Trophoblast cell (in vitro differentiated cells and primary cell): ENCODE data around the gene PIH1D1.

ENCODE experiments used
- DNase-seq, 2 donors: peaks; one replicate each; pipeline ENCODE4 v3.0.0-alpha.2; 2016
- H2AFZ ChIP-seq: 2 replicates; pipeline ENCODE4 v1.6.1; 2013; ENCODE audit warnings: low read length, moderate library complexity, mild to moderate bottlenecking; ENCODE audit not compliant: insufficient read depth, poor library complexity
- H2AK5ac ChIP-seq: 2 replicates; pipeline ENCODE4 v1.6.1; 2013; ENCODE audit warnings: mild to moderate bottlenecking, low read length
- H2BK120ac ChIP-seq: 2 replicates; pipeline ENCODE4 v1.6.1; 2013; ENCODE audit warnings: low read length, mild to moderate bottlenecking, moderate library complexity; ENCODE audit not compliant: insufficient read depth, poor library complexity
- H2BK12ac ChIP-seq: 2 replicates; pipeline ENCODE4 v1.6.1; 2013; ENCODE audit warnings: mild to moderate bottlenecking, low read length, moderate library complexity
- H2BK5ac ChIP-seq: 2 replicates; pipeline ENCODE4 v1.6.1; 2013; ENCODE audit warnings: low read length, low read depth, moderate library complexity, mild to moderate bottlenecking; ENCODE audit not compliant: poor library complexity
- H3K14ac ChIP-seq: 2 replicates; pipeline ENCODE4 v1.6.1; 2013; ENCODE audit warnings: mild to moderate bottlenecking, low read length
- H3K18ac ChIP-seq: 2 replicates; pipeline ENCODE4 v1.6.1; 2013; ENCODE audit warnings: mild to moderate bottlenecking, low read length
- H3K23ac ChIP-seq: 2 replicates; pipeline ENCODE4 v1.6.1; 2013; ENCODE audit warnings: low read length
- H3K27ac ChIP-seq: 2 replicates; pipeline ENCODE4 v1.5.1; 2013; ENCODE audit warnings: low read depth, mild to moderate bottlenecking, inconsistent platforms, low read length, moderate library complexity
- H3K27me3 ChIP-seq: 2 replicates; pipeline ENCODE4 v1.6.1; 2013; ENCODE audit warnings: inconsistent platforms, mild to moderate bottlenecking, low read length, moderate library complexity; ENCODE audit not compliant: insufficient read depth
- H3K36me3 ChIP-seq, 2 experiments: 1 replicate in 1 of 2; 2 replicates in 1 of 2; pipeline ENCODE4 v1.6.1; 2013; ENCODE audit warnings: low read length in 2 of 2, mild to moderate bottlenecking in 2 of 2, moderate library complexity in 1 of 2; ENCODE audit not compliant: insufficient read depth in 2 of 2, control insufficient read depth in 1 of 2
- H3K4ac ChIP-seq: 2 replicates; pipeline ENCODE4 v1.6.1; 2013; ENCODE audit warnings: low read depth, mild to moderate bottlenecking, low read length, moderate library complexity
- H3K4me1 ChIP-seq, 2 experiments: 1 replicate in 1 of 2; 2 replicates in 1 of 2; pipeline ENCODE4 v1.6.1; 2013; ENCODE audit warnings: low read length in 2 of 2, mild to moderate bottlenecking in 2 of 2, moderate library complexity in 1 of 2; ENCODE audit not compliant: insufficient read depth in 2 of 2, control insufficient read depth in 1 of 2
- H3K4me2 ChIP-seq: 2 replicates; pipeline ENCODE4 v1.6.1; 2013; ENCODE audit warnings: inconsistent platforms, mild to moderate bottlenecking, low read length, moderate library complexity
- H3K4me3 ChIP-seq: 2 replicates; pipeline ENCODE4 v1.5.1; 2013; ENCODE audit warnings: mild to moderate bottlenecking, low read depth, low read length, inconsistent platforms
- H3K79me1 ChIP-seq: one replicate; pipeline ENCODE4 v1.6.1; 2013; ENCODE audit warnings: low read length
- H3K79me2 ChIP-seq: 2 replicates; pipeline ENCODE4 v1.6.1; 2013; ENCODE audit warnings: low read length, mild to moderate bottlenecking; ENCODE audit not compliant: control insufficient read depth, insufficient read depth, poor library complexity
- H3K9ac ChIP-seq: 2 replicates; pipeline ENCODE4 v1.6.1; 2013; ENCODE audit warnings: mild to moderate bottlenecking, low read length
- H3K9me3 ChIP-seq: 2 replicates; pipeline ENCODE4 v1.6.1; 2013; ENCODE audit warnings: low read depth, mild to moderate bottlenecking, control low read depth, inconsistent platforms, low read length; ENCODE audit not compliant: insufficient read depth
- H4K12ac ChIP-seq: 2 replicates; pipeline ENCODE4 v1.6.1; 2013; ENCODE audit warnings: low read depth, mild to moderate bottlenecking, low read length, moderate library complexity
- H4K8ac ChIP-seq: 2 replicates; pipeline ENCODE4 v1.6.1; 2013; ENCODE audit warnings: low read depth, mild to moderate bottlenecking, low read length, moderate library complexity
- H4K91ac ChIP-seq: one replicate; pipeline ENCODE4 v1.6.1; 2013; ENCODE audit warnings: low read depth, mild to moderate bottlenecking, low read length, moderate library complexity
- WGBS: extraction: QIAGEN DNeasy Blood & Tissue Kit; methylation state at CpG from one replicate; pipeline ENCODE4 v1.1.7; 2013; ENCODE audit warnings: missing lambda C conversion rate; ENCODE audit not compliant: insufficient read length, insufficient coverage; ENCODE audit errors: extremely low coverage; 5-methylcytosine and 5-hydroxymethylcytosine counted together

The PIH1D1 gene

GRCh38 chr19:49425922-49426592 is 25.6 kb downstream of the PIH1D1 start:
- H3K27ac ChIP-seq: no peak overlapping the region
- peaks cover 2 to 3% of the 10 kb centered on the region in 2 experiments for H3K4me1 ChIP-seq
- H3K14ac ChIP-seq: no peak overlapping the region
- no peak overlapping the region for H2AK5ac ChIP-seq
- H2AFZ ChIP-seq: no peak overlapping the region
- WGBS: no CpG with 5 or more reads among the region's 30 CpGs
- no peak for DNase-seq
- no peaks in the 10 kb centered on the region for H3K79me2 ChIP-seq
- no peak overlapping the region for H2BK12ac ChIP-seq
- peaks cover 6% of the 10 kb centered on the region for H3K9me3 ChIP-seq
- H2BK5ac ChIP-seq: no peak overlapping the region
- H3K4ac ChIP-seq: no peak overlapping the region
- peaks cover 76% of the 10 kb centered on the region for H3K27me3 ChIP-seq
- no peak overlapping the region for H2BK120ac ChIP-seq
- H4K12ac ChIP-seq: no peak overlapping the region
- no peaks in the 10 kb centered on the region for H3K36me3 ChIP-seq
- H3K23ac ChIP-seq: no peak overlapping the region
- no peak overlapping the region for H3K9ac ChIP-seq
- H3K79me1 ChIP-seq: no peaks in the 10 kb centered on the region
- no peak overlapping the region for H4K8ac ChIP-seq
- H3K4me3 ChIP-seq: no peak overlapping the region
- no peak overlapping the region for H4K91ac ChIP-seq
- H3K18ac ChIP-seq: no peak overlapping the region
- H3K4me2 ChIP-seq: no peak overlapping the region

DNA sequence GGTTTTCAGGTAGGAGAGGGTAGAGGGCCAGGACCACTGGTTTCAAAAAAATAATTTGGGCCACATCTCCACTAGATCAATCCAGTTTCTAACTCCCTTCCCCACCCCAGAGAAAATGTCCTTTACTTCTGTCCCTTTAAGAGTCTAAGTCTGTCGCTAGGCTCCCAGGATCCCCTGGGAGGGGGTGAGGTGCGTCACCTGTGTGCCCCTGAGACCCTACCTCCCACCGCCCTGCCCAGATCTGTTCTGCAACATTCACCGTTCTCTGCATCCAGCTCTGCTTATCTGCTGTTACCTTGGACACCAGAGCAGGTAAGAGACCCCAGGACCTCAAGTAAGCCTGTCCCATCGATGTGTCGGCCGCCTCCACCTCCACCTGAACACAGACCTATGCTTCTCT is 26.4 kb downstream of the PIH1D1 start, which contains the start of gene GFY:
GFY (plus strand) TSS at position 211 of the 400 bp plus-strand sequence. CDS start 1,043 bp downstream, outside the sequence.
- no peak within 1 kb of the TSS for H3K4me3 ChIP-seq
- peaks cover 6% of the 10 kb centered on the region for H3K9me3 ChIP-seq
- no peak within 1 kb of the TSS for H3K23ac ChIP-seq
- H4K12ac ChIP-seq: no peak within 1 kb of the TSS
- no peak within 1 kb of the TSS for H3K18ac ChIP-seq
- no peak within 1 kb of the TSS for H2BK12ac ChIP-seq
- no peak within 1 kb of the TSS for H2AK5ac ChIP-seq
- WGBS: no CpG with 5 or more reads among the region's 7 CpGs
- no peak within 1 kb of the TSS for H2BK5ac ChIP-seq
- no peak within 1 kb of the TSS for H3K9ac ChIP-seq
- H4K8ac ChIP-seq: no peak within 1 kb of the TSS
- no peak for DNase-seq
- H4K91ac ChIP-seq: no peak within 1 kb of the TSS
- H3K36me3 ChIP-seq: no peaks in the 10 kb centered on the region
- H3K14ac ChIP-seq: no peak within 1 kb of the TSS
- no peak within 1 kb of the TSS for H3K27ac ChIP-seq
- H2BK120ac ChIP-seq: no peak within 1 kb of the TSS
- H3K79me1 ChIP-seq: no peaks in the 10 kb centered on the region
- peaks cover 3% of the 10 kb centered on the region in 2 experiments for H3K4me1 ChIP-seq
- H3K27me3 ChIP-seq: peaks cover 82% of the 10 kb centered on the region
- H3K4ac ChIP-seq: no peak within 1 kb of the TSS
- no peak within 1 kb of the TSS for H2AFZ ChIP-seq
- no peak within 1 kb of the TSS for H3K4me2 ChIP-seq
- no peaks in the 10 kb centered on the region for H3K79me2 ChIP-seq

DNA sequence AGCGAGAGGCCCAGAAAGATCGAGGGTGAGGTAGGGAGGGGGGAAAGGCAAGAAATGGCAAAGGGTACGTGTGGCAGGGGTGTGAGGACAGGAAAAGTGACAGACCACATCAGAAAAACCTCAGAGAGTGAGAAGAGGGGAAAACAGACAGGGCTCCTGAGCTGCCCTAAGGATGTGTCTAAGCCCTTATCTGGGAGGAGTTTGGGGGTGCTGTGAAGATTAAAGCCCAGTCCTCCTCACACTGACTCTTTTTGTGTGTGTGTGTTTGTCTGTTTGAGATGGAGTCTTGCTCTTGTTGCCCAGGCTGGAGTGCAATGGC is 27.7 kb downstream of the PIH1D1 start:
- no peak overlapping the region for H2BK120ac ChIP-seq
- no peak overlapping the region for H3K18ac ChIP-seq
- no peak overlapping the region for H3K9ac ChIP-seq
- no peak overlapping the region for H3K4me2 ChIP-seq
- no peaks in the 10 kb centered on the region for H3K79me1 ChIP-seq
- no peak overlapping the region for H3K4ac ChIP-seq
- no peak overlapping the region for H2AK5ac ChIP-seq
- no peak overlapping the region for H3K14ac ChIP-seq
- H3K23ac ChIP-seq: no peak overlapping the region
- no peak overlapping the region for H2BK5ac ChIP-seq
- H3K27ac ChIP-seq: no peak overlapping the region
- H3K79me2 ChIP-seq: no peaks in the 10 kb centered on the region
- no peak overlapping the region for H4K8ac ChIP-seq
- no peak overlapping the region for H4K12ac ChIP-seq
- H3K9me3 ChIP-seq: peaks cover 6% of the 10 kb centered on the region
- H2AFZ ChIP-seq: no peak overlapping the region
- no peak for DNase-seq
- no CpG with 5 or more reads among the region's 3 CpGs for WGBS
- H3K4me3 ChIP-seq: no peak overlapping the region
- peaks cover 3% of the 10 kb centered on the region in 2 experiments for H3K4me1 ChIP-seq
- no peak overlapping the region for H4K91ac ChIP-seq
- no peaks in the 10 kb centered on the region for H3K36me3 ChIP-seq
- peaks cover 80% of the 10 kb centered on the region for H3K27me3 ChIP-seq
- H2BK12ac ChIP-seq: no peak overlapping the region

DNA sequence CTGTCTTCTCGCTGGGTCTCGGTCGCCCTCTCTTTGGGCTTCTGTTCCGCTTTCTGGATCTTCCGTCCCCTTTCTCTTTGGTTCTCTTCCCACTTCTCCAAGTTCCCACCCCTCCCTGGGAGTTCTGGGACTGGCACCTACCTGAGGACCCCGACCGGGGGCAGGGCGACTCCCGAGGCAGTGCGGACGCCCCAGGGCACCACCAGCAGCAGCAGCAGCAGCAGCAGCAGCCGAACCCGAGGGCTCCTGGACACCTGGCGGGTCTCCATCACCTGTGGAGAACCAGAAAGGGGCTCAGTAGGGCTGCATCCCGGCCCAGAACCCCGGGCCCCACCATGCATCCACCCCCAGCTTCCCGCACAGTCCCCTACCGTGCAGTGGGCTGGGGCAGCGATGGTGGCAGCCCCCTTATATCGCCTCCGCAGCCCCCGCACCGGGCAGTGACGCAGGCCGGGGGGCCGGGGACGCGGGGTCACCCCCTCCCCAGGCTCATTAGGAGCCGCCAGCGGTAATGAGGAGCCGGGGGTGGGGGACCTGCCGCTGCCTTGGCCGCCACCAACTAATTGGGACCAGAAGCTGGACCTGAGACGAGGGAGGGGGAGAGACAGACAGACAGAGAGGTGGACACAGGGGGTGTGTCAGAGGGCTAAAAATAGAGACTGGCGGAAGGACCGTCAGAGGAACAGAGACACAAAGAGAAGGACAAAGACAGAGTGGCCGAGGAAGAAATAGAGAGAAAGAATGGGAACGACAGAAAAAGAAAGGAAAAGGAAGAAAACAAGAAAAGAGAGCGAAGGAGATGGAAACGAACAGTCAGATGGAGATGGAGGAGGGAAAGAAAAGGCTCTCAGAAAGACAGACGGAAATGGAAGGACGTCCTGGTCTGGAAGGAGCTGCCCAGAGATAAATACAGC is 28.3 kb downstream of the PIH1D1 start, which contains the start of gene PTH2:
PTH2 (minus strand) TSS at position 371 of the 914 bp plus-strand sequence; CDS start at position 269, 102 bp downstream.
- H3K27me3 ChIP-seq: peaks cover 74% of the 10 kb centered on the region
- no peak within 1 kb of the TSS for H2BK12ac ChIP-seq
- H3K9me3 ChIP-seq: peaks cover 6% of the 10 kb centered on the region
- no peak within 1 kb of the TSS for H3K4ac ChIP-seq
- no peak for DNase-seq
- no peak within 1 kb of the TSS for H4K8ac ChIP-seq
- H3K79me2 ChIP-seq: no peaks in the 10 kb centered on the region
- H4K12ac ChIP-seq: no peak within 1 kb of the TSS
- H4K91ac ChIP-seq: no peak within 1 kb of the TSS
- no CpG with 5 or more reads among the region's 42 CpGs for WGBS
- H3K4me3 ChIP-seq: no peak within 1 kb of the TSS
- H3K4me1 ChIP-seq: peaks cover 3% of the 10 kb centered on the region in 2 experiments
- no peak within 1 kb of the TSS for H3K14ac ChIP-seq
- H3K4me2 ChIP-seq: no peak within 1 kb of the TSS
- H3K18ac ChIP-seq: no peak within 1 kb of the TSS
- no peaks in the 10 kb centered on the region for H3K79me1 ChIP-seq
- no peak within 1 kb of the TSS for H2AK5ac ChIP-seq
- H2BK5ac ChIP-seq: no peak within 1 kb of the TSS
- no peaks in the 10 kb centered on the region for H3K36me3 ChIP-seq
- no peak within 1 kb of the TSS for H3K9ac ChIP-seq
- H3K23ac ChIP-seq: no peak within 1 kb of the TSS
- H2AFZ ChIP-seq: no peak within 1 kb of the TSS
- H2BK120ac ChIP-seq: no peak within 1 kb of the TSS
- H3K27ac ChIP-seq: no peak within 1 kb of the TSS
